ENCODE data around the gene CENPP. TPM values are rescaled to one million over a fixed set of nuclear protein-coding genes. Genes with fewer than 3 reads are reported as not detected.
"Not testable (repeated sequence)": the region's sequence is repeated elsewhere in the genome, so short reads cannot be mapped to it uniquely, and the experiment has no call there.

The CENPP gene
- total RNA-seq, 1 donor from 2014 or later, result 9.1 TPM

DNA sequence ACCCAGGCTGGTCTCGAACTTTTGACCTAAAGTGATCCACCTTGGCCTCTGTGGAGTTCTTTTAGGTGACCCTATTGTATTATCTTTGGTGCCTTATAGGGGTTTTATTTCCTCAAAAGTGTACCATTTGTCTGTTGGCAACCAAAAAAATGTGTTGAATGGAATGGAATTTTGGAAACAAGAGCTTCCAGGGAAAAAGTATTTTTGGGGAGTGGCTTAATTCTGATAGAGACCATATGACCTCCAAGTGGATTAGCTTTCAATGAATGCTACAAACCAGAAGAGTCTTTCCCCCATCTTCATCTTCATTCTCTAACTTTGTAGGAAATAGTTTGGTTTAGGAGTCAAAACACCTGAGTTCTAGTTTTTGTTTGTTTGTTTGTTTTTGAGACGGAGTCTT, 82.1 kb downstream of the CENPP start:
- DNase-seq (ENCODE audit: low spot score), result no peak
- intact Hi-C loops (cut with DNase I), result no loop called here
- ATAC-seq, result no peak

DNA sequence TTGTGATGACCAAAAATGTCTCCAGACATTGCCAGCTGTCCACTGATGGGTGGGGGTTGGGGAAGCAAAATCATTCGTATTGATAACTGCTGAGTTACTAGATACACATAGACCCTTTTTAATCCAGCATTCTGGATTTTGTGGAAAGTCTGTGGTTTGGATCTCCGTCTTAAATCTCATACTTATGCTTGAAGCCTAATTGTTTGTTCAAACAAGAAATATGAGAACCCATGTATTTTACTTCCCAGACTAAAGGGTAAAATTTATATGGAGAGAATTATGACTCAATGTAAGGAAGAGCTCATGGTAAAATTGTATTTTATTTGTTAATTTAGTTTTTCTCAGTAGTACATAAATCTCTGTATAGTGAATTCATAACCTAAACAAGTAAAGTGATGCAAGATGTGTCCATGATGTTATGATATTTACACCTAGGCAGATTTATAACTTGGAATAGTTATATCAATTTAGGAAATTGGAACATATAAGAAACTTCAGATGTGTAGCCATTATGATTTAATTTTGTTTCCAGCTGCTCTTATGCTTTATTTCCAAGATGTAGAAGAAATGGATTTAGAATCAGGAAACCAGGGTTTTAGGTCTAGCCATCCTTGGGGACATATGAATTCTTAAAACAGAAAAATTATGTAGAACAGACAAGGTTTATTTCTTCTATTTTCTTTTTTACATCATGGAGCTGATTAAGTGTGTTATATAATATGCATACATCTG, 83.2 kb downstream of the CENPP start:
- intact Hi-C loops (cut with DNase I), result no loop called here
- no peak for DNase-seq (ENCODE audit: low spot score)
- no peak for ATAC-seq

DNA sequence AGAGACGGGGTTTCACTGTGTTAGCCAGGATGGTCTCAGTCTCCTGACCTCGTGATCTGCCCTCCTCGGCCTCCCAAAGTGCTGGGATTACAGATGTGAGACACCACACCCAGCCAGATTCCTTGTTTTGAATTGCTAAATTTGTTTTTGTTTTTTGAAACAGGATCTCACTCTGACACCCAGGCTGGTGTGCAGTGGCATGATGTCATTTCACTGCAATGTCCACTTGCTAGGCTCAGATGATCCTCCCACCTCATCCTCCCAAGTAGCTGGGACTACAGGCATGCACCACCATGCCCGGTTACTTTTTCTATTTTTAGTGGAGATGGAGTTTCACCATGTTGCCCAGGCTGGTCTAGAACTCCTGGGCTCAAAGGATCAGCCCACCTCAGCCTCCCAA, 85.4 kb downstream of the CENPP start:
- intact Hi-C loops (cut with DNase I); DNase-seq (ENCODE audit: low spot score): not testable (repeated sequence)
- peak; percentile 25 for ATAC-seq

DNA sequence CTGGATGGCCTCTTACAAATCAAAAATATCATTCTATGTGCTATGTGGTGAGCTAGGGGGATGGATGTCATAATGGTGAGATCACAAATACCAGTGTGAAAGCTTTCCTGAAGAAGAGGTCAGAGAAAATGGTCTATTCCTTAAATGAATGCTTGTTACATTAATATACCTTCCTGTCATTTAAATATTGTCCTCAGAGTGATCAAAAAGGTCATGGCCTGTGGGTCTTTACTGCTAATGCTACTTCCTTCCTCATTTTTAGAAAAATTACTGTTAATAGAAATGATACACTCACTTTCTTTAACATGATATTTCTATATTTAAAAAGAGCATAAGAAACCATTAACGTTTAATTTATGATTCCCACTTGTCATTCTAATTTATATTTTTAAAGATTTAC, 88.8 kb downstream of the CENPP start:
- DNase-seq (ENCODE audit: low spot score), result no peak
- no peak for ATAC-seq
- intact Hi-C loops (cut with DNase I), result no loop called here

DNA sequence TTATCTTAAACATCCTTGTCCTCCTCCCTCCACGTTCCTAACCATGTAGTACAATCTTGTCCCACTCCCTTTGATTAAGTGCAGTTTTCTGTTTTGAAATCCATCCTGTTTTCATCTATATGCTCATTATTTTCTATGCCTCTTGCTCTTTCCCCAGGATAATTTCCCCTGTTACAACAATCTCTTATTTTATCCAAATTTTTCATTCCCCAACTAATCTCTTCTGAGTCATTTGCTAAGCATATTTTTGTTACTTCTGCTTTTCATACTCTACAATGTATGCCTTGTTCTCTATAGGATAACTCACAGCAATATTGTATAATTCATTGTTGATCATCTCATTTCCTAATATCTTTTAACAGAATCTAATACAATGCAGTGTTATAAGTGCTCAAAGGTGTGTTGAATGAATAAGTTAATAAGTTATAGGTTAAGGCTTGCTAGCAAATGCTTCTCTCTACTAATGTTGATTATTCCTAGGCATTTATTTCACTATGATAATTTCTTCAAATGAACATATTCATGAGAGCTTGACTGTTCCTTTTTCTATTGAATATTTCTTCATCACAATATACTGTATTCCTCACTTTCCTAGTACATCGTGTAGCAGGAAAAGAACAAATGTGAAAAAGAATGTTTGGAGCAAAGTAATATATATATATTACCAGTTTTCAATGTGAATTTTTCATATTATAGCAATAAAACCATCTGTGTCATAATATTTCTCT, 97.0 kb downstream of the CENPP start:
- intact Hi-C loops (cut with DNase I), result no loop called here
- no peak for ATAC-seq
- no peak for DNase-seq (ENCODE audit: low spot score)

DNA sequence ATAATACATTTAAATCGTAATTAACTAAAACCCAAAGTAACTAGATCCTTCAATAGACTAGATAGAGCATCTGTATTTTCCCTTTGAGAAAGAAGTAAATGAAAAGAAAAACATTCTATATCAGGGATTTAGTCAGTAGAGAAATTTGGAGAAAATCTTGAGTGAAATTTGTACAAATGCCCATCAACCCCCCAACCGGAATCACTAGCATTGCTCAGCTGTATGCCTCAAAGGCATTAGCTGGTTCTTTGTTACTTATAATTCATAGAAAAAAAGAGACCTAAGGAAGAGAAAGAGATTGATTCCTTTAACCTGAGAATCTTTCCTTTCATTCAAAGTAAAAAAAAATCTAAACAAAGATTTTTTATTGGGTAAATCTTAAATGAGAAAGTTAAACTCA, 97.9 kb downstream of the CENPP start:
- ATAC-seq (no peak), DNase-seq (ENCODE audit: low spot score) (no peak)
- intact Hi-C loops (cut with DNase I), result no loop called here

DNA sequence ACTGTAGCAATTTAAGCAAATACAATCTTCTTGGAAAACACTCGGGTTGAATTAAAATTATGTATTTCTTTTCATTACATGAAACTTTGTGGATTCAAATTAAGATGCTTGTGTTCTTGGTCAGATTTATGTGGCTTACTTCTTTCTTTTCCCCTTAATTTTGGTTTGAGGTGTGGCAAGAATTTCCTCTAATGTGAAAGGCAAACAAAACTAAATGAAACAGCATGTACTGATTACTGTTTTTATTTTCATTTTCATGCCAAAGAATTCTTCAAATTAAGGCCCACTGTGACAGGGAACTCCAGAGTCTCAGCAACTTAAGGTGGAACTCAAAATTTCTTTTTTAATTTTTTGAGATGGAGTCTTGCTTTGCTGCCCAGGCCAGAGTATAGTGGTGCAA, 98.6 kb downstream of the CENPP start, which contains the start of gene OMD:
Gene OMD (minus strand): TSS at position 132 of the 400 bp plus-strand sequence. CDS start 6,913 bp downstream, outside the sequence.
- no peak for DNase-seq (ENCODE audit: low spot score)
- ATAC-seq, result peak; percentile 77

DNA sequence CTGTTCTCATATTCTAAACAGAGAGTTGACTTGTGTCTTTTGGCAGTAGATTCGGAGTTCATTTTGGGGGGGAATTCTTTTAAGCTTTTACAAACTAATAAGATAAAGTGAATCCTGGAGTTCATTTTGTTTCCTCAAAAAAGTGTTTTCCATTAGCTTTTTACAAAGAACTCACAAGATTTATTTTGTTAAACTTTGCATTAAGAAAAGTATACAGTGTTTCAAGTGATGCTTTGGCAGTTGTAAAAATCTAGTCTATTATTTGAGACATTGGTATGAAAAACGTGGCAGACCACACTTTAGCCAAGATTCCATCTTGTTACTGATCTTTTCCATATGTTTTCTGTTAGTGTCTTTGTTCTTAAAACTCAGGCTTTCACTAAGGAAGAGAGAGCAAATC, 99.7 kb downstream of the CENPP start:
- intact Hi-C loops (cut with DNase I), result no loop called here
- DNase-seq (ENCODE audit: low spot score) (no peak), ATAC-seq (no peak)

More for the DNA sequence above, 98.6 kb downstream of the CENPP start, which contains the start of gene OMD:
- intact Hi-C loops (cut with DNase I), result no loop called here

DNA sequence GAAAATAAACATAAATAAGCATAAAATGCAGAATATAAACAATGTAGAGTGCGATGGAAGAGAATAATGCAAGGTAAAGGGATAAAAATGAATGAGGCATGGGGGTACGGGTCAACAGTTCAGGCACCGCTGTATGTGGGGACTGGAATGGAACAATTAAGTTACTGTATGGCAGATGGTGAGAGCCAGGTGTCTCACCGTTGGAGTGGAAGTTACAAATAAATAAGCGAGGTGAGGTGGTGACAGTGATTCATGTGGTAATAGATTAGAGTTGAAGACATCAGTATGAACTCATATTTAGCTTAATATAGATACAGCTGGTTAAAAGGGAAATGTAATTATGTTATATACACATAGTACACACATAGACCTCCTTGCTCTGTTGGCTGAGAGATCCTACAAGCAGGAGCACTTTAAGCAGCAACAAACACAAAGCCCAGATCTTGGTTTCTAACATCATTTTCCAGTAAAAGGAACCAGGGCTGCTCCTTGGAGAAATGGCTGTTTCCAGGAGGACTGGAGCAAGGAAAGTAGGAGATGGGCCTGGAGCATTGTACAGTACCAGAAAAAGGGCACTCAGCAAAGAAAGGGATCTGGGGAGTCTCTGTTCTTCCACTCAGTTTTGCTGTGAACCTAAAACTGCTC, 100.9 kb downstream of the CENPP start:
- ATAC-seq (no peak), DNase-seq (ENCODE audit: low spot score) (no peak)
- intact Hi-C loops (cut with DNase I), result no loop called here

DNA sequence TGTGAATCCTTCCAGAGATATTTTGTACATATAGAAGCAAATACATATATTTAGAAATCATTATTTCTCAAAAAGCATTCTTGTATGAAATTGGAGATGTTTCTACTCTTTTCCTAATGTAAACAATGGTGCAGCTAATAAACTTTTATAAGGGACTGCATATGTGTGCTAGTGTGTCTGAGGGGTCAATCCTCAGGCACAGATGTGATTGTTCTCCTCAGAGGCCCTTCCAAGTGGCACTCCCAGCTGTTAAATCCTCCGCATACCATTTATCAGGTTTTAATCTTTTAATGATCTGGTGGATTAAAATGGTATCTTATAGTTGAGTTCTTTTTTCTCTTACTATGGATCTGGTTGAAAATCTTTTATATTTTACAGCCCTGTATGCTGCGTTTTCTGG, 104.1 kb downstream of the CENPP start:
- ATAC-seq, result no peak
- intact Hi-C loops (cut with DNase I), result no loop called here
- no peak for DNase-seq (ENCODE audit: low spot score)

DNA sequence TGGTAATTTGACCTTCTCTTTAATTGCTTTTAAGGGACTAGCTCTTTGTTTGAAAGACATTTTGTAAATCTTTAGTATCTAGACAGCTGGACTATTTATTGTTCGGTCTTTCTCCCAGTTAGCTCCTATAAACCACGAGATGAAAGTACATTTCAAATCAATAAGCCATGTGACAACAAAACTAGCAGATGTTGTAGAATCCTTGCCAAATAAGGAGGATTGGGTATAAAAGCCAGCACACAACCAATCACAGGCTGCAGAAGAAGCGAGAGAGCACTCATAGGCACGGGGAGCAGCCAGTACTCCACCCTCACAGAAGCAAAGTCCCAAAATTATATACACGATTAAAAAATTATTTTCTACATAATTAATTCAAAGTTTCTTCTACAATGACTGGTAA, 106.6 kb downstream of the CENPP start:
- ATAC-seq (peak; percentile 93), DNase-seq (ENCODE audit: low spot score) (no peak)
- intact Hi-C loops (cut with DNase I), result no loop called here

DNA sequence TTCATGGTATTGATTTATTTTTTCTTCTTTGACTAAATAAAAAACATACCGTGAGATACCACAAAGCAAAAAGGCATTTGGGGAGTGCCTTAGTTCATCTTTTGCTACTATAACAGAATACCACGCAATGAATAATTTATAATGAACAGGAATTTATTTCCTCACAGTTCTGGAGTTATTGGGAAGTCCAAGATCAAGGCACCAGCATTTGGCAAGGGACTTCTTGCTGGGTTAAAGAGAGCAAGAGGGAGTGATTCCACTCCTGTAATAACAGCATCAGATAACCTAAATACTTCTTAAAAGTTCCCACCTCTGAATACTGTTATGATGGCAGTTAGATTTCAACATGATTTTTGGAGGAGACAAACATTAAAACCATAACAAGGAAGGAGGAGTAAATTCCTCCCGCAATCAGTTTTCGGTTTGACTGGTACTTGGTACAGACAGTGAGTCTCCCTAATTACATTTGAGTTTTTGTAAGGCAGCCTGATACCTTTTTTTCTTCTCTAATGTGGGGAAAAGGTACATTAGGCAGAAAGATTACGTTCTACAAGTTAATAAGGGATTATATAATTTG, 107.3 kb downstream of the CENPP start:
- DNase-seq (ENCODE audit: low spot score) (no peak), ATAC-seq (peak; percentile 59)
- intact Hi-C loops (cut with DNase I), result no loop called here

DNA sequence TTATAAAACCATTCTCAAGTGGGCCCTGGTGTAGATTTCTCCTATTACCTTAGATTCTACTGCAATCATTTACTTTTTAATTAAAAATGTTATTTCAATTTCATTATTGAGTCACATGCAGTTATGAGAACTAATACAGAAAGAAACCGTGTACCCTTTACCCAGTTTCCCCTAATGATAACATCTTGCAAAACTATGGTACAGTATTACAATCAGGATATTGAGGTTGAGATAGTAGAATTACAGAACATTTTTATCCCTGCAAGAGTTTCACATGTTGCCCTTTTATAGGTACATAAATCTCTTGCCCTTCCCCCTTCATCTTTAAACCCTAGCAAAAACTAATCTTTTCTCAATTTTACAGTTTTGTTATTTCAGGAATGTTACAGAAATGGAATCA, 109.5 kb downstream of the CENPP start:
- intact Hi-C loops (cut with DNase I), result no loop called here
- no peak for ATAC-seq
- DNase-seq (ENCODE audit: low spot score), result no peak

DNA sequence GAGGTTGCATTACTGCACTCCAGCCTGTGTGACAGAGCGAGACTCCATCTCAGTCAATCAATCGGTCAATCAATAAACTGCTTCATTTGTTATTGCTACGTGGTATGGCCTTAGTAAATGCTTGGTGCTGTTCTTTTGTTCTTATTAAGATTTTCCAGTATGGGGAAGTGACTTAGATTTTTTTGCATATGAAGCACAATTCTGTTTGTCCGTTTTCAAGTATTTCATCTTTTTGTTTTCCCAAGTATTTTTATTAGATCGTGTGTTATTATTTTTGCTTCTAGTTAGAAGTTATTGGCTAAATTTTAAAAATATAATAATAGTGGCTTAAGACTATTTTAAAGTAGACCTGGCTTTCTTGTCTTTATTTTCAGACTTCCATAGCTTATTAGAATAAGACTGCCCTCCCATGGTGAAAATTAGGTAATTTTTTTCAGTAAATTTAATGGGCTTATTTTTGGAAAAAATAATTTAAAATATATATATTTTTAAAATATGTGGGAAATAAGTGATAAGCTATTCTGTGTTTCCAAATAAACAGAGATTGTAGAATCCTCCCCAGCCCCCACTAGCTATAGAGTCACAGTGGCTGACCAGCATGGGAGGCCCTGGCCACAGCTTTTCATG, 113.3 kb downstream of the CENPP start:
- ATAC-seq, result no peak
- DNase-seq (ENCODE audit: low spot score), result no peak
- intact Hi-C loops (cut with DNase I), result no loop called here

DNA sequence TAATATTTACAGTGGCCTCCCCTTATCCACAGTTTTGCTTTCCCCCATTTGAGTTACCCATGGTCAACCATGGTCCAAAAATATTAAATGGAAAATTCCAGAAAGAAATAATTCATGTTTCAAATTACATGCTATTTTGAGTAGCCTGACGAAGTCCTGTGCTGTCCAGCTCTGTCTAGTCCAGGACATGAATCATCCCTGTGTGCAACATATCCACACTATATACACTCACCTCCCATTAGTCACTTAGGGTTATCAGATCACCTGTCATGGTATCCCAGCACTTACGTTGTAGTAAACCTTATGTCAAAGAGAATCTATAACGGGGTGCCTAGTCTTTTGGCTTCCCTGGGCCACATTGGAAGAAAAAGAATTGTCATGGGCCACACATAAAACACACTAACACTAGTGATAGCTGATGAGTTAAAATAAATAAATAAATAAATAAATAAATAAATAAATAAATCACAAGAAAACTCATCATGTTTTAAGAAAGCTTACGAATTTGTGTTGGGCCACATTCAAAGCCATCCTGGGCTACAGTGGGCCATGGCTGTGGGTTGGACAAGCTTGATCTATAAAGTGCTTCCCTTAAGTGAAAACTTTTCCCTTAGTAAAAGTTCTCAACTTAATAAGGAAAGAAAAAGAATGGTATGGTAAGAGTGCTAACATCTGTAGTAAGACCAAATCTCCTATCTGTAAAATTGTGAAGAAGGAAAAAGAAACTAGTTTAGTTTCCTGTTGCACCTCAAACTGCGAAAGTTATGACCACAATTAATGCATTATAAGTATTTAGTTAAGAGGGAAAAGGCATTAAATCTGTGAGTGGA, 114.4 kb downstream of the CENPP start:
- intact Hi-C loops (cut with DNase I), result no loop called here
- DNase-seq (ENCODE audit: low spot score) (no peak), ATAC-seq (no peak)

DNA sequence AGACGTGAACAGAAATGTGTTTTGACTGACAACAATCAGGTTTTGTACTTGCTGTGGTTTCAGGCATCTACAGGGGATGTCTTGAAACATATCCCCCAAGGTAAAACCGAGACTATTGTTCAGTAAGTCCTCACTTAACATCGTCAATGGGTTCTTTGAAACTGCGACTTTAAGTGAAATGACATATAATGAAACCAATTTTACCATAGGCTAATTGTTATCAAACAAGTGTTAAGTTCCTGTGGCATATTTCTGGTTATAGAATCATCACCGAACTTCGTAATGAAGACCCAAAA, 114.9 kb downstream of the CENPP start:
- ATAC-seq (no peak), DNase-seq (ENCODE audit: low spot score) (no peak)
- intact Hi-C loops (cut with DNase I), result no loop called here

DNA sequence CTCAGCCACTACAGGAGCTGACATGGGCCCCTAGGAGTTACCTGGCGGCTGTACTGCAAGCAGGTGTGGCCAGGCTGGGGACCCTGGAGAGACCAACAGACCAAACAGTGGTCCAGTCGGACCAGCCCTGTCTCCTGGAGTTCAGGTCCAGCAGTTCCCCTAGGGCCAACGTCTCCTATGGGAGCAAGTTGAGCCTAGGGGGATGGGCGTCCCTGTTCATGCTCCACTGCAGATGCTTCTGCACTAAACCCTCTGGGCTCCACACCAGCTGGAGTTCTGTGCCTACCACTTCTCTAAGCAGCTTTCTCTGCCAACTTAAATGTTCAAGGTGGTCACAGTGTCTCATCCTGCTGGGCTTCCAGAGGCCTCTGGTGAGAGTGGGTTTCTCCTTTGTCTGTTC, 119.1 kb downstream of the CENPP start:
- intact Hi-C loops (cut with DNase I), result no loop called here
- ATAC-seq (no peak), DNase-seq (ENCODE audit: low spot score) (no peak)

DNA sequence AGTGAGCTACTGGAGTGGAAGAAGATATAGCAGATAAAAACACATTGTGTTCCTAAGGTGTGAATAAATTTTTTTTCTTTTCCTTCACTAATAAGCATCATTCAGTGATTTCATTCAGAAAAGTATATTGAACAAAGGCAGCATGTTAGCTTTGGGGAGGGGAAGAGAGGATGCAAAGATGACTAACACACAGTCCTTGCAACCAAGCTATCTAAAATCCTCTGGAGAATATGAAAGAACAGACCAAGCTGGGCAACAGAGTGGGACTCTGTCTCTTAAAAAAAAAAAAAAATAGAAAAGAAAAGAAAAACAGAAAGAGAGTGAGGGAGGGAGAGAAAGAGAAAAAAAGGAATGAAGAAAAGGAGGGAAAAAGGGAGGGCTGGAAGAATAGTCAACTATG, 120.8 kb downstream of the CENPP start:
- ATAC-seq, result no peak
- intact Hi-C loops (cut with DNase I), result no loop called here
- DNase-seq (ENCODE audit: low spot score), result no peak

DNA sequence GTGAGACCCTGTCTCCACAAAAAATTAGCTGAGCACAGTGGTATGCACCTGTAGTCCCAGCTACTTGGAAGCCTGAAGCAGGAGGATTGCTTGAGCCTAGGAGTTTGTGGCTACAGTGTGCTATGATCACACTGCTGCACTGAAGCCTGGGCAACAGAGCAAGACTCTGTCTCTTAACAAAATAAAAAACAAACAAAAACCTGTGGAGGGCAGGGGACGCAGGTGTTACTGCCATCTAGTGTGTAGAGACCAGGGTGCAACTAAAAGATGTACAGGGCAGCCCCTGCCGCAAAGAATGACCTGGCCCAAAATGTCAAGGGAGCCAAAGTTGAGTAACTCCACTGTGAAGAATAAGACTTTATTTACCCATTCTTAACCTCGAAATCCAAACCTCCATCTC, 129.5 kb downstream of the CENPP start:
- intact Hi-C loops (cut with DNase I), result no loop called here
- DNase-seq (ENCODE audit: low spot score) (no peak), ATAC-seq (no peak)
